Muscle of back (tissue), 10 donors: ENCODE data around the gene VSIG10L2. TPM values are rescaled to one million over a fixed set of nuclear protein-coding genes. Genes with fewer than 3 reads are reported as not detected.

ENCODE experiments used
- polyA plus RNA-seq, 10 donors: library from polyadenylated mRNA; unstranded; fragments of 120-200 nt; gene quantifications; one replicate each; pipeline ENCODE4 v1.2.1, GENCODE V29; 2013; ENCODE audit not compliant: insufficient read length in 10 of 10

The VSIG10L2 gene
- polyA plus RNA-seq, 10 donors, result 0.07 to 0.53 (median 0.17) TPM; not detected in 7

Other genes starting within 250 kb of the VSIG10L2 start
- gene PATE1, start 199.8 kb upstream of the VSIG10L2 start, polyA plus RNA-seq, result not detected
- gene PATE2, start 167.2 kb upstream of the VSIG10L2 start, polyA plus RNA-seq, result under 1 TPM in 1 of 10 donors, not detected in 9; 0.14 TPM
- gene PATE3, start 157.9 kb upstream of the VSIG10L2 start, polyA plus RNA-seq, result not detected
- under 1 TPM in 2 of 10 donors, not detected in 8; 0.13 to 0.22 TPM for gene PATE4, start 112.7 kb upstream of the VSIG10L2 start, polyA plus RNA-seq
- 1 to 10 TPM; 4.9 to 7.9 (median 6.4) TPM for gene HYLS1, start 58.4 kb upstream of the VSIG10L2 start, polyA plus RNA-seq
- gene PUS3, start 42.8 kb upstream of the VSIG10L2 start, polyA plus RNA-seq, result 10 to 100 TPM in 9 of 10 donors, 1 to 10 TPM in 1; 9.5 to 14.4 (median 11.7) TPM
- gene DDX25, start 41.5 kb upstream of the VSIG10L2 start, polyA plus RNA-seq, result 1 to 10 TPM in 1 of 10 donors, under 1 TPM in 9; 0.17 to 1.5 (median 0.52) TPM
- 10 to 100 TPM; 25.7 to 60.2 (median 30.5) TPM for gene CDON, start 116.8 kb downstream of the VSIG10L2 start, polyA plus RNA-seq